Thyroid gland (tissue), 4 donors: Measurements from ENCODE around the gene DNA2. TPM values are rescaled to one million over a fixed set of nuclear protein-coding genes. Genes with fewer than 3 reads are reported as not detected.
"Not testable (repeated sequence)": the region's sequence is repeated elsewhere in the genome, so short reads cannot be mapped to it uniquely, and the experiment has no call there.

Experiments used
- DNase-seq, 2 donors: peaks; one replicate each; pipeline ENCODE4 v3.0.0-alpha.2; 2019
- H3K27ac ChIP-seq, 3 donors: fragments of 200-600 bp; sonication (generic); 1 replicate in 2 of 3; 2 replicates in 1 of 3; pipeline ENCODE4 v1.5.1; 2016 to 2019; ENCODE audit warnings: mild to moderate bottlenecking in 1 of 3, moderate library complexity in 1 of 3
- H3K27me3 ChIP-seq: fragments of 200-600 bp; sonication (generic); one replicate; pipeline ENCODE4 v1.5.1; 2019
- H3K36me3 ChIP-seq, 2 donors: fragments of 200-600 bp; sonication (generic); one replicate each; pipeline ENCODE4 v1.5.1; 2016 to 2019
- H3K4me1 ChIP-seq, 2 donors: fragments of 200-600 bp; sonication (generic); one replicate each; pipeline ENCODE4 v1.5.1; 2017 to 2019
- H3K4me3 ChIP-seq, 3 donors: fragments of 200-600 bp; sonication (generic); replicated peaks in 1 of 3; 1 replicate in 2 of 3; 2 replicates in 1 of 3; pipeline ENCODE4 v1.5.1; 2016; ENCODE audit warnings: mild to moderate bottlenecking in 1 of 3
- H3K9me3 ChIP-seq: fragments of 200-600 bp; sonication (generic); one replicate; pipeline ENCODE4 v1.5.1; 2017
- CTCF ChIP-seq, 6 experiments: fragments of 200-600 bp in 3 of 6; fragments of 450-650 bp in 3 of 6; sonication (generic) in 3 of 6; IDR thresholded peaks; one replicate each; pipeline ENCODE4 v1.5.1; 2016 to 2019; ENCODE audit warnings: antibody characterized with exemption in 6 of 6, mild to moderate bottlenecking in 2 of 6, inconsistent platforms in 1 of 6, moderate library complexity in 1 of 6
- POLR2A ChIP-seq, 2 donors: fragments of 450-650 bp; IDR thresholded peaks; one replicate each; pipeline ENCODE4 v1.6.1; 2017; ENCODE audit warnings: antibody characterized with exemption in 2 of 2, mild to moderate bottlenecking in 2 of 2, moderate library complexity in 1 of 2
- WGBS, 2 donors: methylation state at CpG; one replicate each; pipeline ENCODE4 v1.1.5; 2017; 5-methylcytosine and 5-hydroxymethylcytosine counted together
- intact Hi-C: fragments of 100-400 bp; cut with DNase I; formaldehyde crosslinking; loops from one replicate; pipeline ENCODE4 v1.15.1; 2023
- total RNA-seq, 4 donors: library from RNA; depleted of rRNA; stranded (reverse); fragments of >200 nt; gene quantifications; one replicate each; pipeline ENCODE4 v1.2.3, GENCODE V29; 2016

Gene DNA2
- total RNA-seq, 4 donors from 2014 or later = 1.8 to 18.2 (median 4.9) TPM

GRCh38 chr10:68469838-68470237 lies 1.9 kb downstream of the DNA2 start:
- peaks cover 5 to 13% of the 10 kb centered on the region in 2 donors for H3K4me1 ChIP-seq
- H3K27me3 ChIP-seq = no peaks in the 10 kb centered on the region
- H3K4me3 ChIP-seq = no peak overlapping the region
- DNase-seq = no peak
- intact Hi-C loops = no loop called here
- no peaks in the 10 kb centered on the region for H3K36me3 ChIP-seq
- WGBS, 2 donors = 93 to 94% methylated on average over 4 of the region's 4 CpGs
- no peaks in the 10 kb centered on the region for H3K9me3 ChIP-seq
- TF ChIP-seq CTCF (IDR thresholded peaks at IDR 0.05) = no peak
- TF ChIP-seq POLR2A (IDR thresholded peaks at IDR 0.05) = no peak
- H3K27ac ChIP-seq = no peak overlapping the region

- H3K27ac ChIP-seq, H3K4me3 ChIP-seq, intact Hi-C loops, H3K36me3 ChIP-seq, H3K9me3 ChIP-seq, H3K27me3 ChIP-seq, DNase-seq, H3K4me1 ChIP-seq: not testable (repeated sequence)
- WGBS, 2 donors = 88 to 97% methylated on average over 4 of the region's 4 CpGs
These were observed 7.0 kb downstream of the DNA2 start for GRCh38 chr10:68464729-68465128.

- H3K36me3 ChIP-seq = no peaks in the 10 kb centered on the region
- 94 to 95% methylated on average over 7 of the region's 7 CpGs for WGBS, 2 donors
- DNase-seq = no peak
- H3K4me3 ChIP-seq = no peak overlapping the region
- TF ChIP-seq POLR2A (IDR thresholded peaks at IDR 0.05) (no peak), CTCF (IDR thresholded peaks at IDR 0.05) (no peak)
- intact Hi-C loops = no loop called here
- no peaks in the 10 kb centered on the region for H3K9me3 ChIP-seq
- no peaks in the 10 kb centered on the region for H3K4me1 ChIP-seq
- no peak overlapping the region for H3K27ac ChIP-seq
- H3K27me3 ChIP-seq = no peaks in the 10 kb centered on the region
These were observed 8.2 kb downstream of the DNA2 start for GRCh38 chr10:68463365-68464093.

GRCh38 chr10:68462536-68462935 lies 9.2 kb downstream of the DNA2 start:
- H3K4me1 ChIP-seq = no peaks in the 10 kb centered on the region
- TF ChIP-seq CTCF (IDR thresholded peaks at IDR 0.05) (no peak), POLR2A (IDR thresholded peaks at IDR 0.05) (no peak)
- H3K27me3 ChIP-seq = no peaks in the 10 kb centered on the region
- H3K36me3 ChIP-seq = no peaks in the 10 kb centered on the region
- H3K27ac ChIP-seq = no peak overlapping the region
- no peaks in the 10 kb centered on the region for H3K9me3 ChIP-seq
- intact Hi-C loops = no loop called here
- no peak overlapping the region for H3K4me3 ChIP-seq
- no peak for DNase-seq
- 99 to 100% methylated on average over 2 of the region's 2 CpGs for WGBS, 2 donors

GRCh38 chr10:68461032-68461431 lies 10.7 kb downstream of the DNA2 start:
- no peak for TF ChIP-seq POLR2A (IDR thresholded peaks at IDR 0.05)
- TF ChIP-seq CTCF (IDR thresholded peaks at IDR 0.05) = no peak
- DNase-seq = no peak
- Histone ChIP-seq H3K4me1 (no peaks in the 10 kb centered on the region), H3K27ac (no peak overlapping the region), H3K9me3 (no peaks in the 10 kb centered on the region), H3K4me3 (no peak overlapping the region), H3K36me3 (no peaks in the 10 kb centered on the region), H3K27me3 (no peaks in the 10 kb centered on the region)
- 96% methylated on average over 3 of the region's 3 CpGs for WGBS, 2 donors
- intact Hi-C loops = no loop called here

- H3K4me3 ChIP-seq, H3K36me3 ChIP-seq, DNase-seq, H3K9me3 ChIP-seq, intact Hi-C loops, H3K27me3 ChIP-seq, H3K4me1 ChIP-seq, H3K27ac ChIP-seq: not testable (repeated sequence)
- 83 to 86% methylated on average over 7 of the region's 7 CpGs for WGBS, 2 donors
These were observed 22.1 kb downstream of the DNA2 start for GRCh38 chr10:68449698-68450097.
